HG03066 (cell line): ENCODE data around the gene KIF6.

Source experiments
- ATAC-seq: cut with Tn5 transposase; IDR thresholded peaks from one replicate; pipeline ENCODE4 v1.9.1; 2021; ENCODE audit warnings: low read depth; ENCODE audit not compliant: unreplicated experiment

The KIF6 gene

DNA sequence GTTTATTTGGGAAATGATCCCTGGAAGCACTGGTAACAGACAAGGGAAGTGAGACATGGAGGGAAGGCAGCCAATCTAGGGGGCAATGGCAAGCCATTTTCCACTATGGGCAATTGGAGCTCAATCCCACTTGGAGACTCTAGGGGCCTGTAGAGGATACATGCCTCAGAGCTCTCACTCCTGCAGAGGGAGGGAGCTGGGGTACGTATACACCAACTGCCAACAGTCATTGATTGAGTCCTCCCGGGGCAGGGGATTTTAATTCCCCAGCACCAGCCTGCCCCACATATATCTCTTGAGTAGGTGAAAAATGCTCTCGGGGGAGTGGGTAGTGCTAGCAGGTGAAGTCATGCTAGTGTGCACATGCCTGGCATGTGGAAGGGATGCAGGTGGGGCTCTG is 323.8 kb downstream of the KIF6 start:
- ATAC-seq, result no peak

DNA sequence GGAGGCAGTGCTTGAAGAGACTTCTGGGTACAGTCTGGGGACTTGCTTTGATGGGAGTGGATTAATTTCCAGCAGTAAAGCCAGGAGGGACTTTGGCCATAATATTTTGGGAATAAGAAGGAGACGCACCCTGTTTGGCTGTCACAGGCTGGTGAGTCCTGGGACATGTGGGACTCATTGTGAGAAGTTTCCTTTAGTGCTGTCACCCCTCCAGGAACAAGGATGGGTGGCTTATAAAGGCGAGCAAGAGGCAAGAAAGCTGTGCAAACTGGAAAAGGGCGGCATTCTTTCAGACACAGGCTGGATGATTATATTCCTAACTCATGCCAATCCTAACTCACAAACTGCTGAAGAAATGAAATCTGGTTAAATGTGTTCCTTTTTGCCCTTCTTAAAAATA is 325.2 kb downstream of the KIF6 start:
- no peak for ATAC-seq

DNA sequence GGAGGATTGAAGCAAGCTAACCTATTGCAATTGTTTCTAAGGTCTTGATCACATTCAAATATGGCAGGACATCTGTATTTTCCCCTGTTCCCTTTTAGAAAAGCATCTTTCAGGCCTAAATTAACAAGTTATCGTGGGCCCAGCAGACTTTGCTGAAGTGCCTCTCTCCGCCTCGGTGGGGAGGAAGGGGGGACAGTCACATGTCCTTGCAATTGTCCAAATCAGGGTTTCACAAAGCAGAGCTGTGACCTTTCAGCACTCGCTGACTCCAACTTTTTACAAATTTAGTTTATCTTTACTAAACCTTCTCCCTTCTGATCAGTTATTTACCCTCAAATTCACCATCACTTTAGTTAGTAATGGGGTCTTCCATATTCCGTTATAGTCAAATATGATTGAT is 328.4 kb downstream of the KIF6 start:
- ATAC-seq, result no peak

DNA sequence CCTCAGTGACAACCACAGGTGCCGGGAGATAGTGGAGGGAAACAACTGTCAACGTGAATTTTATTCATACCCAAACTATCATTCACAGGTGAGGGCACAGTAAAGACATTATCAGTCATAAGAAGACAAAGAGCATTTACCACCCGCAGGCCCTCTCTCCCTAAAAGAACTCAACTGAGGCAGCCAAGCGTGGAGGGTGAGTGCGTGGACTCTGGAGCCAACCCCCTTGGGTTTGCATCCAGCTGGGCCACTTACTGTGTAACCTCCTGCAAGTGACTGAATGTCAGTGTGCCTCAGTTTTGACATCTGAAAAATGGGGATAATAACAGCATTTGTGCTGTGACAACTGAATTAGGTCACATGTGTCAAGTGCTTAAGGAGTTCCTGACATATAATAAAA is 332.1 kb downstream of the KIF6 start:
- ATAC-seq, result no peak

- ATAC-seq, result no peak
Observed at GRCh38 chr6:39391182-39391581, 334.0 kb downstream of the KIF6 start.

- no peak for ATAC-seq
Observed at GRCh38 chr6:39389484-39389767, 335.8 kb downstream of the KIF6 start.

- ATAC-seq, result no peak
Observed at GRCh38 chr6:39388606-39389483, 336.4 kb downstream of the KIF6 start.

DNA sequence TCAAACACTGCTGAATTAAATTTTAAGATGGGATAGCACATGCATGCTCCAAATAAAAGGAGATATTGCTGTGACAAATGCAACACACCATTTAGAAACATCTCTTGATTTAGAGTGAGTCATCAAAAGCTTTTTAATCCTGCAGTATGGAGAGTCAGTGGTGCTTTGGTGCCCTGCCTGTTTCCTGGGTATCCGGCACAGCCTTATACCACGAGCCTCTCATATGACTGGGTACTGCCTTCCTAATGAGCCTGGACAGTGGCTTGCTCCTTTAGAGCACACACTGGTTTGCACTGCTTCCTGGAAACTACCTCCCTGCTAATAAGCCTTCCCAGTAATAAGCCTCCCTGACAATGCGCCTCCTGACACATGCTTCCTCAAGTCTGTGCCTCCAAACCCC is 337.4 kb downstream of the KIF6 start:
- ATAC-seq, result no peak

GRCh38 chr6:39386487-39386886 is 338.7 kb downstream of the KIF6 start:
- ATAC-seq, result no peak

- ATAC-seq, result no peak
Observed at GRCh38 chr6:39381550-39382140, 343.6 kb downstream of the KIF6 start.

GRCh38 chr6:39380837-39381549 is 344.2 kb downstream of the KIF6 start:
- ATAC-seq, result no peak

- ATAC-seq, result no peak
Observed at GRCh38 chr6:39378960-39379425, 346.2 kb downstream of the KIF6 start.

DNA sequence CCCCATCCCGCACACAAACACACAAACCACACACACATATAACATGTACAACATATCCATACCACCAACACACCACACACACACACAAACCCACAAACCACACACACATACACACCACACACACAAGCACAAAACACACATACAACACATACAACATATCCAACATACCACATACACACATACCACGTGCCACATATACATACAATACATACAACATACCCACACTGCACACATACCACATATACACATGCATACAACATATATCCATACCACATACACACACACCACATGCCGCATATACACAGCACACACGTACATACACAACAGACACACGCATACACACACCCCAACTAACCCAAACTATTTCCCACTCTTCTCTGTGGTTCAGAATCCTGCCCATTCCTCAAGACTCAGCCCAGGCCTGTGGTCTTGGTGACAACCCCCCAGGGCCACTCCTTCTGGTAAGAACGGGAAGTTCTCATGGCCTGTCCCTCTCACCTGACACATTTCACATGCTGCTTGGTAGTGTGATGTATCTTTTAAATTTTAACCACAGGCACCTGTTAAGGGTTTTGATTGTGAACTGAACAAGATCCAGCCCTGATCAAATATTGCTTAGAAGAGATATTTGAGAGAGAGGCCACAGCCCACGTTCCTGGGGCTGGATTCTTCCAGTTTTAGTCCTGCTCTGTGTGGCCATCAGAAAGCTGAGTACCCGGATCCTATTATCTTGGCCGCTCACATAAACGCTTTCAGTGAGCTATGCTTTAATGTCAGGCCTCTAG is 346.8 kb downstream of the KIF6 start:
- no peak for ATAC-seq

- ATAC-seq, result no peak
Observed at GRCh38 chr6:39377539-39377950, 347.7 kb downstream of the KIF6 start.

- no peak for ATAC-seq
Observed at GRCh38 chr6:39375405-39375804, 349.8 kb downstream of the KIF6 start.

GRCh38 chr6:39370390-39370789 is 354.8 kb downstream of the KIF6 start:
- ATAC-seq, result no peak

DNA sequence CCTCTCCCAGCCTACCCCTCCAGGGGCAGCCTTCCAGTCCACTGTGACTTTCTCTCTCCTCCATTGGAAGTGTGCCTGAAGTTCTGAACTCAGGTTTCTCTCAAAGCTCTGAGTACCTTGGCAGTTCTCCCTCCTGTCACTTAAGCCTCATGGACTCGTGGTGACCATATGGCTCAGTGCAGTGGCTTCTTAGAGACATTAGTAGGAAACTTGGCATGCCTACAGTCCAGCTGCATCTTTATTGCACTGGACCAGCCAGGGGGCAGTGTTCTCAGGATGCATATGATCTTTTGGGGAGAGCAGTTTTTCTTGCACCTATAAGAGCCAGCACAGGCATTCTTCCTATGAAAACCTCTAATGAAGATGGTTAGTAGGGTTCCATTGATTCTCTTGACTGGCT is 355.2 kb downstream of the KIF6 start:
- no peak for ATAC-seq

DNA sequence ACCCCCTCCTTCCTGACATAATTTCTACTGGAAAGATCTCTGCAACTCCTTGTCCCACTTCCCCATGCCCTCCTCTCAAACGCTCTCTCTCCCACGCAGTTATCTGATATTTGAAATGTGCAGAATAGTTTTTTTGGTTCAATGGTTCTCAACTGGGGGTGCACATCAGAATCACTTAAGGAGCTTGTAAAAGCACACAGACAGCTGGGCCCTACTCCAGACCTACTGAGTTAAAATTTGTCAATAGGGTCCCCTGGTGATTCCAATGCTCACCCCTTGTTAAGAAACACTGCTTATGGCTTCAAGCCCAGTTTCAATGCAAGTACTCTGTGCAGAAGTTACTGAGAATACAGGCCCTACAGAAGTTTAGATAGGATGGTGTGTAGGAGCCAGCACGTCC is 357.5 kb downstream of the KIF6 start:
- no peak for ATAC-seq

- ATAC-seq, result no peak
Observed at GRCh38 chr6:39366931-39367618, 358.1 kb downstream of the KIF6 start.

DNA sequence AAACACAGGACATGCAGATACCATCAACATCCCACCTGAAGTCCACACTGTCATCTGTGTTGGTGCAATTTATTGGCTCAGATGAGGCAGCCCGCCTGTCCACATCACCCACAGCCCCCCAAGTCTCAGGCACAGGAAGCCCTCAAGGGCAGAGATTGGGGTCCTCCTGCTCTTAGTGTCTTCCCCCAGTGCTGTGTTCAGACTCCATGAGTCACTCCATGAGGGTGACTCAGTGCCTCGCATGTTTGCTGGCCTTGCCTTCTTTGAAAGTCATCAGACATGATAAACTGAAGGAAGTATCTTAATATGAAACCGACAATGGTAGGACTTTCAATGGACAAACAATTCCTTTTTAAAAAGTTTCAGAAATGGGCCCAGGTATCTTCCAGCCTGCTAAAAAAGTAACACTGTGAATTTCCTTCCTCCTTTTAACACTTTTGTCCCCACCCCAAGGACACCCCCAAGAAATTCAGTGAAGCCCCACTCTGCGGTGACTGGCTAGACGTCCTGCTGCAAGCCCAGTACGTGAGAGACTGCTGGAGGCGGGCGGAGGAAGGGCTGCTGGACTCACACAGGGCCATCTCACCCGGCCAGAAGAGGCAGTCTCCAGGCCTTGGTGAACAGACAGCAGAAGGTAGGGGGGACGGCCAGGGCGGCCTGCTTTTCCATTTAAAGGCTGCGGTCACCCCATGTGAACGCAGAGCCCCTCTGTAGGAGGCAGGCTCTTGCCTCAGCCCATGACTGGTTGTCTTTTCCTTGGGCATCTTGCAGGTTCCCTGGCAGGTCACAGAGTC is 359.7 kb downstream of the KIF6 start:
- no peak for ATAC-seq
